ENCODE measurements around the gene AMOTL1. TPM values are rescaled to one million over a fixed set of nuclear protein-coding genes. Genes with fewer than 3 reads are reported as not detected.
"Not testable (repeated sequence)": the region's sequence is repeated elsewhere in the genome, so short reads cannot be mapped to it uniquely, and the experiment has no call there.

The AMOTL1 gene
- total RNA-seq, 1 donor from 2014 or later, result 4.8 TPM

- Mint-ChIP-seq H3K36me3 (ENCODE audit: low read depth) (no peaks in the 10 kb centered on the region), H3K27me3 (ENCODE audit: low read depth) (no peaks in the 10 kb centered on the region), H3K4me3 (ENCODE audit: low read depth) (no peak overlapping the region)
Observed at GRCh38 chr11:94851864-94852636, 83.9 kb downstream of the AMOTL1 start.

GRCh38 chr11:94853288-94853687, 85.1 kb downstream of the AMOTL1 start:
- H3K4me3 Mint-ChIP-seq (ENCODE audit: low read depth); H3K9me3 Mint-ChIP-seq; intact Hi-C loops (cut with micrococcal nuclease); H3K4me1 Mint-ChIP-seq (ENCODE audit: low read depth); H3K36me3 Mint-ChIP-seq (ENCODE audit: low read depth); H3K27me3 Mint-ChIP-seq (ENCODE audit: low read depth); H3K27ac Mint-ChIP-seq; DNase-seq (ENCODE audit: low spot score): not testable (repeated sequence)

More at GRCh38 chr11:94851864-94852636, 83.9 kb downstream of the AMOTL1 start:
- intact Hi-C loops (cut with micrococcal nuclease), result no loop called here
- Mint-ChIP-seq H3K9me3 (no peaks in the 10 kb centered on the region), H3K27ac (no peak overlapping the region), H3K4me1 (ENCODE audit: low read depth) (no peaks in the 10 kb centered on the region)
- no peak for DNase-seq (ENCODE audit: low spot score)

- intact Hi-C loops (cut with micrococcal nuclease), result no loop called here
- no peaks in the 10 kb centered on the region for H3K4me1 Mint-ChIP-seq (ENCODE audit: low read depth)
Observed at GRCh38 chr11:94853836-94854235, 85.7 kb downstream of the AMOTL1 start.

GRCh38 chr11:94854770-94855633, 86.8 kb downstream of the AMOTL1 start:
- Mint-ChIP-seq H3K36me3 (ENCODE audit: low read depth) (no peaks in the 10 kb centered on the region), H3K9me3 (no peaks in the 10 kb centered on the region), H3K4me3 (ENCODE audit: low read depth) (no peak overlapping the region), H3K27ac (no peak overlapping the region), H3K4me1 (ENCODE audit: low read depth) (no peaks in the 10 kb centered on the region), H3K27me3 (ENCODE audit: low read depth) (no peaks in the 10 kb centered on the region)
- intact Hi-C loops (cut with micrococcal nuclease), result no loop called here
- DNase-seq (ENCODE audit: low spot score), result no peak

More at GRCh38 chr11:94853836-94854235, 85.7 kb downstream of the AMOTL1 start:
- no peak for DNase-seq (ENCODE audit: low spot score)
- Mint-ChIP-seq H3K27ac (no peak overlapping the region), H3K27me3 (ENCODE audit: low read depth) (no peaks in the 10 kb centered on the region), H3K4me3 (ENCODE audit: low read depth) (no peak overlapping the region), H3K36me3 (ENCODE audit: low read depth) (no peaks in the 10 kb centered on the region), H3K9me3 (no peaks in the 10 kb centered on the region)

GRCh38 chr11:94855666-94856065, 87.5 kb downstream of the AMOTL1 start:
- Mint-ChIP-seq H3K9me3 (no peaks in the 10 kb centered on the region), H3K4me1 (ENCODE audit: low read depth) (no peaks in the 10 kb centered on the region), H3K27me3 (ENCODE audit: low read depth) (no peaks in the 10 kb centered on the region), H3K4me3 (ENCODE audit: low read depth) (no peak overlapping the region), H3K27ac (no peak overlapping the region), H3K36me3 (ENCODE audit: low read depth) (no peaks in the 10 kb centered on the region)
- no peak for DNase-seq (ENCODE audit: low spot score)
- intact Hi-C loops (cut with micrococcal nuclease), result no loop called here

- H3K4me1 Mint-ChIP-seq (ENCODE audit: low read depth), result no peaks in the 10 kb centered on the region
- intact Hi-C loops (cut with micrococcal nuclease), result no loop called here
- no peaks in the 10 kb centered on the region for H3K9me3 Mint-ChIP-seq
- no peak for DNase-seq (ENCODE audit: low spot score)
- no peaks in the 10 kb centered on the region for H3K36me3 Mint-ChIP-seq (ENCODE audit: low read depth)
- no peak overlapping the region for H3K4me3 Mint-ChIP-seq (ENCODE audit: low read depth)
- no peak overlapping the region for H3K27ac Mint-ChIP-seq
- H3K27me3 Mint-ChIP-seq (ENCODE audit: low read depth), result no peaks in the 10 kb centered on the region
Observed at GRCh38 chr11:94856443-94856842, 88.3 kb downstream of the AMOTL1 start.

- DNase-seq (ENCODE audit: low spot score), result no peak
- Mint-ChIP-seq H3K27ac (no peak overlapping the region), H3K4me1 (ENCODE audit: low read depth) (no peaks in the 10 kb centered on the region), H3K36me3 (ENCODE audit: low read depth) (no peaks in the 10 kb centered on the region), H3K4me3 (ENCODE audit: low read depth) (no peak overlapping the region), H3K9me3 (no peaks in the 10 kb centered on the region), H3K27me3 (ENCODE audit: low read depth) (no peaks in the 10 kb centered on the region)
- intact Hi-C loops (cut with micrococcal nuclease), result no loop called here
Observed at GRCh38 chr11:94857337-94857736, 89.2 kb downstream of the AMOTL1 start.

GRCh38 chr11:94858012-94858705, 90.0 kb downstream of the AMOTL1 start:
- Mint-ChIP-seq H3K27me3 (ENCODE audit: low read depth) (no peaks in the 10 kb centered on the region), H3K4me1 (ENCODE audit: low read depth) (peaks cover 5% of the 10 kb centered on the region), H3K36me3 (ENCODE audit: low read depth) (no peaks in the 10 kb centered on the region), H3K9me3 (no peaks in the 10 kb centered on the region), H3K27ac (no peak overlapping the region), H3K4me3 (ENCODE audit: low read depth) (no peak overlapping the region)
- no peak for DNase-seq (ENCODE audit: low spot score)
- intact Hi-C loops (cut with micrococcal nuclease), result no loop called here

GRCh38 chr11:94860333-94860732, 92.2 kb downstream of the AMOTL1 start:
- H3K4me3 Mint-ChIP-seq (ENCODE audit: low read depth), result no peak overlapping the region
- H3K27me3 Mint-ChIP-seq (ENCODE audit: low read depth), result no peaks in the 10 kb centered on the region
- intact Hi-C loops (cut with micrococcal nuclease), result no loop called here
- H3K9me3 Mint-ChIP-seq, result no peaks in the 10 kb centered on the region
- no peak overlapping the region for H3K27ac Mint-ChIP-seq
- DNase-seq (ENCODE audit: low spot score), result no peak
- peaks cover 5% of the 10 kb centered on the region for H3K4me1 Mint-ChIP-seq (ENCODE audit: low read depth)
- no peaks in the 10 kb centered on the region for H3K36me3 Mint-ChIP-seq (ENCODE audit: low read depth)

- intact Hi-C loops (cut with micrococcal nuclease), result no loop called here
- H3K36me3 Mint-ChIP-seq (ENCODE audit: low read depth), result no peaks in the 10 kb centered on the region
- H3K4me3 Mint-ChIP-seq (ENCODE audit: low read depth), result no peak overlapping the region
- no peaks in the 10 kb centered on the region for H3K9me3 Mint-ChIP-seq
- H3K27ac Mint-ChIP-seq, result no peak overlapping the region
- H3K4me1 Mint-ChIP-seq (ENCODE audit: low read depth), result peaks cover 5% of the 10 kb centered on the region
- no peak for DNase-seq (ENCODE audit: low spot score)
- no peaks in the 10 kb centered on the region for H3K27me3 Mint-ChIP-seq (ENCODE audit: low read depth)
Observed at GRCh38 chr11:94861306-94861845, 93.2 kb downstream of the AMOTL1 start.

- no peaks in the 10 kb centered on the region for H3K36me3 Mint-ChIP-seq (ENCODE audit: low read depth)
- H3K27me3 Mint-ChIP-seq (ENCODE audit: low read depth), result no peaks in the 10 kb centered on the region
- H3K4me3 Mint-ChIP-seq (ENCODE audit: low read depth), result no peak overlapping the region
- intact Hi-C loops (cut with micrococcal nuclease), result no loop called here
- no peak overlapping the region for H3K27ac Mint-ChIP-seq
- peaks cover 5% of the 10 kb centered on the region for H3K4me1 Mint-ChIP-seq (ENCODE audit: low read depth)
- H3K9me3 Mint-ChIP-seq, result no peaks in the 10 kb centered on the region
- no peak for DNase-seq (ENCODE audit: low spot score)
Observed at GRCh38 chr11:94862926-94863880, 95.0 kb downstream of the AMOTL1 start.

All from activated T-helper 2 cell treated with anti-CD3 and anti-CD28 coated beads, Interferon-gamma antibody, Interleukin-2, Interleukin-4, amounts not matched to agents 10 μg/mL and 5 μg/mL and 100 μg/mL, durations not matched to agents 14 hours and 24 hours and 36 hours (primary cell).